Right renal pelvis (tissue), 4 donors: ENCODE measurements around the gene PHLDB2. TPM values are rescaled to one million over a fixed set of nuclear protein-coding genes. Genes with fewer than 3 reads are reported as not detected.

Experiments used
- DNase-seq, 4 donors: peaks; one replicate each; pipeline ENCODE4 v3.0.0-alpha.2; 2013; ENCODE audit warnings: low read depth in 4 of 4, low spot score in 3 of 4, missing footprints in 1 of 4
- polyA plus RNA-seq, 4 donors: library from polyadenylated mRNA; unstranded; fragments of 120-200 nt; gene quantifications; one replicate each; pipeline ENCODE4 v1.2.1, GENCODE V29; 2013; ENCODE audit not compliant: insufficient read length in 4 of 4

PHLDB2 gene
- polyA plus RNA-seq, 4 donors: 80.1 to 96.5 (median 89.7) TPM

- no peak for DNase-seq
Measured at GRCh38 chr3:111954228-111954990, 95.3 kb downstream of the PHLDB2 start.

- DNase-seq: no peak
Measured at GRCh38 chr3:111955876-111956275, 96.8 kb downstream of the PHLDB2 start.

GRCh38 chr3:111956449-111956848 is 97.4 kb downstream of the PHLDB2 start:
- DNase-seq: no peak

- DNase-seq: no peak
Measured at GRCh38 chr3:111956995-111957734, 98.1 kb downstream of the PHLDB2 start.

- DNase-seq: no peak
Measured at GRCh38 chr3:111961461-111962164, 102.5 kb downstream of the PHLDB2 start.

- DNase-seq: no peak
Measured at GRCh38 chr3:111963424-111963823, 104.4 kb downstream of the PHLDB2 start.

- no peak for DNase-seq
Measured at GRCh38 chr3:111965484-111965883, 106.4 kb downstream of the PHLDB2 start.

- no peak for DNase-seq
Measured at GRCh38 chr3:111967068-111967467, 108.0 kb downstream of the PHLDB2 start.

- DNase-seq: peak; percentile 62 to 81 (median 73)
Measured at GRCh38 chr3:111967651-111968274, 108.7 kb downstream of the PHLDB2 start.

- no peak for DNase-seq
Measured at GRCh38 chr3:111968319-111969054, 109.4 kb downstream of the PHLDB2 start.

GRCh38 chr3:111970376-111970775 is 111.3 kb downstream of the PHLDB2 start:
- DNase-seq: no peak

- DNase-seq: peak in 1 of 4 donors; percentile 73
Measured at GRCh38 chr3:111971533-111972130, 112.6 kb downstream of the PHLDB2 start.

- DNase-seq: no peak
Measured at GRCh38 chr3:111972891-111973290, 113.8 kb downstream of the PHLDB2 start.

GRCh38 chr3:111975131-111975530 is 116.1 kb downstream of the PHLDB2 start:
- no peak for DNase-seq

GRCh38 chr3:111976254-111976653 is 117.2 kb downstream of the PHLDB2 start:
- no peak for DNase-seq

GRCh38 chr3:111978583-111979433 is 119.7 kb downstream of the PHLDB2 start, which contains the start of gene ABHD10:
Gene ABHD10, plus strand, starts transcription at chr3:111979026. Its CDS starts 36 bp downstream, at chr3:111979062.
- DNase-seq: peak; percentile 96 to 99 (median 98)

GRCh38 chr3:111979434-111980038 is 120.5 kb downstream of the PHLDB2 start:
- DNase-seq: no peak

GRCh38 chr3:111980716-111981456 is 121.8 kb downstream of the PHLDB2 start:
- no peak for DNase-seq
